ENCODE data around the gene KLHDC10. TPM values are rescaled to one million over a fixed set of nuclear protein-coding genes. Genes with fewer than 3 reads are reported as not detected.

KLHDC10 gene
- total and polyA plus RNA-seq, 2 donors (not counting 1 experiment from before 2014, with no cell fraction given): 7.1 to 25.7 TPM

DNA sequence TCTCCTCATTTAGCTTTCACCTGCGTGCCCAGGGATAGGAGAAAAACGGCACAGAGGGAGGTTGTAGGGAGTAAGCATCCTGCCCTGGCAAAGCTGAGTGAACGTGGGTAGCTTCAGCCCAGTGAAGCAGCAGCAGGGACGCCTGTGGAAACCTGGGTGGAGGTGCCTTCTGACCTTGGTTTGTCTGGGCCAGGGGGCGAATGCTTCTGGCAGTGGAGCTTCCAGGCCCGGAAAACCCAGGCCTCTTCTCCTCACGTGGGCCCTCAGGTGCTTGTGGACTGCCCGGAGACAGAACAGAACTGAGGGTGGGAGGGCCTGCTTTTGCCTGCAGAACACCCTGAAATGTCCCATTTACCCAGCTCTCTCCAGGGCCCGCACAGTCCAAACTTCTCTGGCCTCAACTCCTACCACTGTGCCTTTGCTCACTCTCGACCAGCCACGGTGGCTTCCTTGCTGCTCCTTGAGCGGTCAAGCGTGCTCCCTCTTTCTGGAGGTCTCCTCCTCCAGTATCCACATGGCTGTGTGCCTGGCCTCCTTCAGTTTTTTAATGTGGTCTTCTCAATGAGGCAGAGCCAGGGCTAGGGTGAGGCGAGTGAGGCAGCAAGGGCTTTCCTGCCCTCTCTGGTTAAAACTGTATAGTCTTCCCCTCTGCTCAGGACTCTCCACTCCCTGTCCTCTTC, 72.5 kb downstream of the KLHDC10 start:
- peak overlapping the region; percentile 98 for H3K4me2 ChIP-seq (replicated peaks; ENCODE audit: low read depth, low read length, poor library complexity, severe bottlenecking)
- ChIA-PET CTCF (interaction anchor here (1.0 kb wide), 1 partner anchor 616 kb away, joined by 3 read pairs; no protein-coding TSS in a partner anchor), POLR2A (interaction anchor here (0.7 to 1.3 kb wide), 3 partner anchors 8 to 62 kb away, joined by 3 to 6 read pairs (median 5); partner anchors contain the start of gene TMEM209)
- WGBS (ENCODE audit: insufficient coverage): 71% methylated on average over 11 of the region's 14 CpGs
- peak overlapping the region; percentile 91 for H3K4me3 Mint-ChIP-seq
- no peaks in the 10 kb centered on the region for H3K27me3 ChIP-seq (replicated peaks in 1 of 4; ENCODE audit: control extremely low read depth in 1 of 4, control insufficient read depth in 3 of 4, insufficient read depth in 4 of 4, low read length in 3 of 4)
- ATAC-seq (ENCODE audit: low read depth) (no peak), DNase-seq (peak; percentile 13)
- H3K4me1 ChIP-seq (ENCODE audit: control insufficient read depth in 2 of 2, insufficient read depth in 2 of 2, low read length in 2 of 2): peaks cover 24 to 43% of the 10 kb centered on the region in 2 donors
- H3K79me2 ChIP-seq (ENCODE audit: control insufficient read depth, insufficient read depth, low read length): no peaks in the 10 kb centered on the region
- H4K20me1 ChIP-seq (ENCODE audit: control insufficient read depth, insufficient read depth, low read length, poor library complexity, severe bottlenecking): no peaks in the 10 kb centered on the region
- intact Hi-C loops (cut with micrococcal nuclease): no loop called here
- H3K27ac Mint-ChIP-seq: peak overlapping the region; percentile 88
- no peaks in the 10 kb centered on the region for H3K27me3 Mint-ChIP-seq
- no peaks in the 10 kb centered on the region for H3K36me3 ChIP-seq (replicated peaks in 1 of 2; ENCODE audit: control extremely low read depth in 1 of 2, control insufficient read depth in 1 of 2, extremely low read depth in 1 of 2, insufficient read depth in 2 of 2, low read length in 1 of 2)
- no peak for TF ChIP-seq EZH2 (IDR thresholded peaks at IDR 0.05; ENCODE audit: borderline replicate concordance, insufficient read depth, low read depth, low read length, poor library complexity, severe bottlenecking)
- TF ChIP-seq, protein P1, sequence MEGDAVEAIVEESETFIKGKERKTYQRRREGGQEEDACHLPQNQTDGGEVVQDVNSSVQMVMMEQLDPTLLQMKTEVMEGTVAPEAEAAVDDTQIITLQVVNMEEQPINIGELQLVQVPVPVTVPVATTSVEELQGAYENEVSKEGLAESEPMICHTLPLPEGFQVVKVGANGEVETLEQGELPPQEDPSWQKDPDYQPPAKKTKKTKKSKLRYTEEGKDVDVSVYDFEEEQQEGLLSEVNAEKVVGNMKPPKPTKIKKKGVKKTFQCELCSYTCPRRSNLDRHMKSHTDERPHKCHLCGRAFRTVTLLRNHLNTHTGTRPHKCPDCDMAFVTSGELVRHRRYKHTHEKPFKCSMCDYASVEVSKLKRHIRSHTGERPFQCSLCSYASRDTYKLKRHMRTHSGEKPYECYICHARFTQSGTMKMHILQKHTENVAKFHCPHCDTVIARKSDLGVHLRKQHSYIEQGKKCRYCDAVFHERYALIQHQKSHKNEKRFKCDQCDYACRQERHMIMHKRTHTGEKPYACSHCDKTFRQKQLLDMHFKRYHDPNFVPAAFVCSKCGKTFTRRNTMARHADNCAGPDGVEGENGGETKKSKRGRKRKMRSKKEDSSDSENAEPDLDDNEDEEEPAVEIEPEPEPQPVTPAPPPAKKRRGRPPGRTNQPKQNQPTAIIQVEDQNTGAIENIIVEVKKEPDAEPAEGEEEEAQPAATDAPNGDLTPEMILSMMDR (IDR thresholded peaks at IDR 0.05): no peak
- peak overlapping the region; percentile 85 to 87 for H3K27ac ChIP-seq (ENCODE audit: low read length in 2 of 2)
- H3K4me1 Mint-ChIP-seq: peaks cover 54% of the 10 kb centered on the region
- no peaks in the 10 kb centered on the region for H3K9me3 ChIP-seq (ENCODE audit: control extremely low read depth in 1 of 3, control insufficient read depth in 2 of 3, insufficient read depth in 1 of 3, low read length in 2 of 3)
- no peak overlapping the region for H3K4me3 ChIP-seq (ENCODE audit: control extremely low read depth in 1 of 5, extremely low read depth in 1 of 5, insufficient read depth in 1 of 5, low read depth in 2 of 5, low read length in 4 of 5)
- no peaks in the 10 kb centered on the region for H3K9me3 Mint-ChIP-seq (ENCODE audit: insufficient read depth)
- no peak overlapping the region for H3K9ac ChIP-seq (ENCODE audit: low read length)
- peak overlapping the region; percentile 99 for H2AFZ ChIP-seq (ENCODE audit: insufficient read depth, low read depth, low read length, poor library complexity, severe bottlenecking)

DNA sequence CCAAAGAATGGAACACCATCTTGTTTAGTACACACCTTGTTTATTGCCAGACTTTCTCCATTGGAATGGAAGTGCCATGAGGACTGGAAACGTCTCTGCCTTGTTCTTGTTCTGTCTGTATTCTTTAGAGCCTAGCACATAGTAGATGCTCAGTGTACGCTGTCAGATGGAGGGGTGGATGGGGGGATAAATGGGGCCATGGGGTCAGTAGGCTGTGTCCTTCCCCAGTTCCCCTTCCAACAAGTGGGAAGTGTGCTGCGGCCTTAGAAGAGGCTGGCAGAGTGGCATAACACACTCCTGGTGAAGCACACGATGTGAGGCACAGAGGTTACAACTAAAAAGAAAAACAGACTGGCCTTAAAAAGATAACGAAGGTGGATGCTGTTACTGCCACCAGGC, 73.0 kb downstream of the KLHDC10 start:
- H3K4me3 ChIP-seq (ENCODE audit: control extremely low read depth in 1 of 5, extremely low read depth in 1 of 5, insufficient read depth in 1 of 5, low read depth in 2 of 5, low read length in 4 of 5): no peak overlapping the region
- no peak overlapping the region for H3K4me2 ChIP-seq (replicated peaks; ENCODE audit: low read depth, low read length, poor library complexity, severe bottlenecking)
- no peaks in the 10 kb centered on the region for H3K79me2 ChIP-seq (ENCODE audit: control insufficient read depth, insufficient read depth, low read length)
- no peaks in the 10 kb centered on the region for H3K27me3 Mint-ChIP-seq
- peak overlapping the region in 1 of 2 donors; percentile 85 for H3K27ac ChIP-seq (ENCODE audit: low read length in 2 of 2)
- H3K9me3 ChIP-seq (ENCODE audit: control extremely low read depth in 1 of 3, control insufficient read depth in 2 of 3, insufficient read depth in 1 of 3, low read length in 2 of 3): no peaks in the 10 kb centered on the region
- ChIA-PET POLR2A (interaction anchor here (0.7 kb wide), 1 partner anchor 239 kb away, joined by 3 read pairs; no protein-coding TSS in a partner anchor), CTCF (interaction anchor here (1.0 kb wide), 1 partner anchor 615 kb away, joined by 3 read pairs; no protein-coding TSS in a partner anchor)
- H3K27me3 ChIP-seq (replicated peaks in 1 of 4; ENCODE audit: control extremely low read depth in 1 of 4, control insufficient read depth in 3 of 4, insufficient read depth in 4 of 4, low read length in 3 of 4): no peaks in the 10 kb centered on the region
- no peaks in the 10 kb centered on the region for H4K20me1 ChIP-seq (ENCODE audit: control insufficient read depth, insufficient read depth, low read length, poor library complexity, severe bottlenecking)
- TF ChIP-seq, protein P1 (IDR thresholded peaks at IDR 0.05): no peak
- no peak for TF ChIP-seq EZH2 (IDR thresholded peaks at IDR 0.05; ENCODE audit: borderline replicate concordance, insufficient read depth, low read depth, low read length, poor library complexity, severe bottlenecking)
- DNase-seq: no peak
- intact Hi-C loops (cut with micrococcal nuclease): no loop called here
- H3K9me3 Mint-ChIP-seq (ENCODE audit: insufficient read depth): no peaks in the 10 kb centered on the region
- no peak overlapping the region for H2AFZ ChIP-seq (ENCODE audit: insufficient read depth, low read depth, low read length, poor library complexity, severe bottlenecking)
- peak overlapping the region; percentile 91 for H3K4me3 Mint-ChIP-seq
- H3K27ac Mint-ChIP-seq: peak overlapping the region; percentile 88
- H3K4me1 Mint-ChIP-seq: peaks cover 59% of the 10 kb centered on the region
- ATAC-seq (ENCODE audit: low read depth): no peak
- no peak overlapping the region for H3K9ac ChIP-seq (ENCODE audit: low read length)
- peaks cover 24 to 48% of the 10 kb centered on the region in 2 donors for H3K4me1 ChIP-seq (ENCODE audit: control insufficient read depth in 2 of 2, insufficient read depth in 2 of 2, low read length in 2 of 2)
- no peaks in the 10 kb centered on the region for H3K36me3 ChIP-seq (replicated peaks in 1 of 2; ENCODE audit: control extremely low read depth in 1 of 2, control insufficient read depth in 1 of 2, extremely low read depth in 1 of 2, insufficient read depth in 2 of 2, low read length in 1 of 2)
- 98% methylated on average over 4 of the region's 5 CpGs for WGBS (ENCODE audit: insufficient coverage)

Data from B cell (primary cell).